H1 (cell line): ENCODE results near the gene MAD2L2. TPM values are rescaled to one million over a fixed set of nuclear protein-coding genes. Genes with fewer than 3 reads are reported as not detected.

Experiments used
- SP1 ChIP-seq: IDR thresholded peaks from 2 replicates; pipeline ENCODE4 v1.6.1; 2011; ENCODE audit warnings: low read depth, low read length
- polyA plus RNA-seq, 7 experiments: library from polyadenylated mRNA; depleted of rRNA in 3 of 7; stranded (reverse) in 5 of 7; unstranded in 2 of 7; fragments of >200 nt in 5 of 7; fragments of 200-250 nt in 2 of 7; gene quantifications; 1 replicate in 5 of 7; 2 replicates in 1 of 7; 4 replicates in 1 of 7; pipeline versions ENCODE4 v1.2.1 to v1.2.3, GENCODE V29; 2011 to 2013; ENCODE audit warnings: missing spikeins in 2 of 7, mixed read lengths in 2 of 7
- total RNA-seq: library from RNA; stranded (reverse); fragmentation: NEBNext Ultra II Directional; extraction: Animal tissue kit (Norgen Biotek cat#: 25700); gene quantifications from 2 replicates; pipeline ENCODE4 v1.2.1, GENCODE V29; 2021
- TF ChIP-seq, protein P1 (sequence below): fragments of 300-600 bp; sonication (generic); IDR thresholded peaks from 2 replicates; pipeline ENCODE4 v1.7.1; 2012; ENCODE audit warnings: low read length, moderate library complexity, mild to moderate bottlenecking, inconsistent platforms; ENCODE audit not compliant: insufficient replicate concordance

The MAD2L2 gene
- total and polyA plus RNA-seq, 2 of the 8 experiments (the other 6 are each of a cell fraction or from before 2014, with no cell fraction given), result 310 to 469 TPM

DNA sequence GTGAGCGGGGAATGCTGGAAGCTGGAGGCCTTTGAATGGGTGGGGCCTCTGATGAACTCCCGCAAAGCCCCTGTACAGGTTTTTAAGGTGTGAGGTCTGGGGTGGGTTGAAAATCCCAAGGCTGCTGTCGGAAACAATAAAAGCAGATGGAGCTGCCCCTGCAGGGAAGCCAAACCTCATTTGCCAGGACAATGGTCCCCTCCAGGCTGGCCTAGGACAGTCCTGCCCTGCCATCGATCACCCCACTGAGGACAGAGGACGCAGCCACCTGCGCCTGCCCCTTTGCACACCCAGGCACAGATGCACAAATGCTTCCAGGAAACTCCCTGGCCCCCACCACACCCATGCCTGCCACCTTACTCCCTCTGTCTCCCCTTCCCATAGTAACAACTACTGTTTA is 14.9 kb upstream of the MAD2L2 start (continued):
- TF ChIP-seq, protein P1, sequence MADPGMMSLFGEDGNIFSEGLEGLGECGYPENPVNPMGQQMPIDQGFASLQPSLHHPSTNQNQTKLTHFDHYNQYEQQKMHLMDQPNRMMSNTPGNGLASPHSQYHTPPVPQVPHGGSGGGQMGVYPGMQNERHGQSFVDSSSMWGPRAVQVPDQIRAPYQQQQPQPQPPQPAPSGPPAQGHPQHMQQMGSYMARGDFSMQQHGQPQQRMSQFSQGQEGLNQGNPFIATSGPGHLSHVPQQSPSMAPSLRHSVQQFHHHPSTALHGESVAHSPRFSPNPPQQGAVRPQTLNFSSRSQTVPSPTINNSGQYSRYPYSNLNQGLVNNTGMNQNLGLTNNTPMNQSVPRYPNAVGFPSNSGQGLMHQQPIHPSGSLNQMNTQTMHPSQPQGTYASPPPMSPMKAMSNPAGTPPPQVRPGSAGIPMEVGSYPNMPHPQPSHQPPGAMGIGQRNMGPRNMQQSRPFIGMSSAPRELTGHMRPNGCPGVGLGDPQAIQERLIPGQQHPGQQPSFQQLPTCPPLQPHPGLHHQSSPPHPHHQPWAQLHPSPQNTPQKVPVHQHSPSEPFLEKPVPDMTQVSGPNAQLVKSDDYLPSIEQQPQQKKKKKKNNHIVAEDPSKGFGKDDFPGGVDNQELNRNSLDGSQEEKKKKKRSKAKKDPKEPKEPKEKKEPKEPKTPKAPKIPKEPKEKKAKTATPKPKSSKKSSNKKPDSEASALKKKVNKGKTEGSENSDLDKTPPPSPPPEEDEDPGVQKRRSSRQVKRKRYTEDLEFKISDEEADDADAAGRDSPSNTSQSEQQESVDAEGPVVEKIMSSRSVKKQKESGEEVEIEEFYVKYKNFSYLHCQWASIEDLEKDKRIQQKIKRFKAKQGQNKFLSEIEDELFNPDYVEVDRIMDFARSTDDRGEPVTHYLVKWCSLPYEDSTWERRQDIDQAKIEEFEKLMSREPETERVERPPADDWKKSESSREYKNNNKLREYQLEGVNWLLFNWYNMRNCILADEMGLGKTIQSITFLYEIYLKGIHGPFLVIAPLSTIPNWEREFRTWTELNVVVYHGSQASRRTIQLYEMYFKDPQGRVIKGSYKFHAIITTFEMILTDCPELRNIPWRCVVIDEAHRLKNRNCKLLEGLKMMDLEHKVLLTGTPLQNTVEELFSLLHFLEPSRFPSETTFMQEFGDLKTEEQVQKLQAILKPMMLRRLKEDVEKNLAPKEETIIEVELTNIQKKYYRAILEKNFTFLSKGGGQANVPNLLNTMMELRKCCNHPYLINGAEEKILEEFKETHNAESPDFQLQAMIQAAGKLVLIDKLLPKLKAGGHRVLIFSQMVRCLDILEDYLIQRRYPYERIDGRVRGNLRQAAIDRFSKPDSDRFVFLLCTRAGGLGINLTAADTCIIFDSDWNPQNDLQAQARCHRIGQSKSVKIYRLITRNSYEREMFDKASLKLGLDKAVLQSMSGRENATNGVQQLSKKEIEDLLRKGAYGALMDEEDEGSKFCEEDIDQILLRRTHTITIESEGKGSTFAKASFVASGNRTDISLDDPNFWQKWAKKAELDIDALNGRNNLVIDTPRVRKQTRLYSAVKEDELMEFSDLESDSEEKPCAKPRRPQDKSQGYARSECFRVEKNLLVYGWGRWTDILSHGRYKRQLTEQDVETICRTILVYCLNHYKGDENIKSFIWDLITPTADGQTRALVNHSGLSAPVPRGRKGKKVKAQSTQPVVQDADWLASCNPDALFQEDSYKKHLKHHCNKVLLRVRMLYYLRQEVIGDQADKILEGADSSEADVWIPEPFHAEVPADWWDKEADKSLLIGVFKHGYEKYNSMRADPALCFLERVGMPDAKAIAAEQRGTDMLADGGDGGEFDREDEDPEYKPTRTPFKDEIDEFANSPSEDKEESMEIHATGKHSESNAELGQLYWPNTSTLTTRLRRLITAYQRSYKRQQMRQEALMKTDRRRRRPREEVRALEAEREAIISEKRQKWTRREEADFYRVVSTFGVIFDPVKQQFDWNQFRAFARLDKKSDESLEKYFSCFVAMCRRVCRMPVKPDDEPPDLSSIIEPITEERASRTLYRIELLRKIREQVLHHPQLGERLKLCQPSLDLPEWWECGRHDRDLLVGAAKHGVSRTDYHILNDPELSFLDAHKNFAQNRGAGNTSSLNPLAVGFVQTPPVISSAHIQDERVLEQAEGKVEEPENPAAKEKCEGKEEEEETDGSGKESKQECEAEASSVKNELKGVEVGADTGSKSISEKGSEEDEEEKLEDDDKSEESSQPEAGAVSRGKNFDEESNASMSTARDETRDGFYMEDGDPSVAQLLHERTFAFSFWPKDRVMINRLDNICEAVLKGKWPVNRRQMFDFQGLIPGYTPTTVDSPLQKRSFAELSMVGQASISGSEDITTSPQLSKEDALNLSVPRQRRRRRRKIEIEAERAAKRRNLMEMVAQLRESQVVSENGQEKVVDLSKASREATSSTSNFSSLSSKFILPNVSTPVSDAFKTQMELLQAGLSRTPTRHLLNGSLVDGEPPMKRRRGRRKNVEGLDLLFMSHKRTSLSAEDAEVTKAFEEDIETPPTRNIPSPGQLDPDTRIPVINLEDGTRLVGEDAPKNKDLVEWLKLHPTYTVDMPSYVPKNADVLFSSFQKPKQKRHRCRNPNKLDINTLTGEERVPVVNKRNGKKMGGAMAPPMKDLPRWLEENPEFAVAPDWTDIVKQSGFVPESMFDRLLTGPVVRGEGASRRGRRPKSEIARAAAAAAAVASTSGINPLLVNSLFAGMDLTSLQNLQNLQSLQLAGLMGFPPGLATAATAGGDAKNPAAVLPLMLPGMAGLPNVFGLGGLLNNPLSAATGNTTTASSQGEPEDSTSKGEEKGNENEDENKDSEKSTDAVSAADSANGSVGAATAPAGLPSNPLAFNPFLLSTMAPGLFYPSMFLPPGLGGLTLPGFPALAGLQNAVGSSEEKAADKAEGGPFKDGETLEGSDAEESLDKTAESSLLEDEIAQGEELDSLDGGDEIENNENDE, result no peak
- no peak for TF ChIP-seq SP1
